Stimulated activated CD8-positive, alpha-beta memory T cell treated with anti-CD3 and anti-CD28 coated beads, Interleukin-15, amount 100 ng/mL, for 4 hours (primary cell): ENCODE measurements around the gene BMI1.
"Not testable (repeated sequence)": the region's sequence is repeated elsewhere in the genome, so short reads cannot be mapped to it uniquely, and the experiment has no call there.

Experiments used
- DNase-seq, 2 donors: peaks; one replicate each; pipeline ENCODE4 v3.0.0-alpha.2; 2020; ENCODE audit warnings: low read depth in 2 of 2

The BMI1 gene

DNA sequence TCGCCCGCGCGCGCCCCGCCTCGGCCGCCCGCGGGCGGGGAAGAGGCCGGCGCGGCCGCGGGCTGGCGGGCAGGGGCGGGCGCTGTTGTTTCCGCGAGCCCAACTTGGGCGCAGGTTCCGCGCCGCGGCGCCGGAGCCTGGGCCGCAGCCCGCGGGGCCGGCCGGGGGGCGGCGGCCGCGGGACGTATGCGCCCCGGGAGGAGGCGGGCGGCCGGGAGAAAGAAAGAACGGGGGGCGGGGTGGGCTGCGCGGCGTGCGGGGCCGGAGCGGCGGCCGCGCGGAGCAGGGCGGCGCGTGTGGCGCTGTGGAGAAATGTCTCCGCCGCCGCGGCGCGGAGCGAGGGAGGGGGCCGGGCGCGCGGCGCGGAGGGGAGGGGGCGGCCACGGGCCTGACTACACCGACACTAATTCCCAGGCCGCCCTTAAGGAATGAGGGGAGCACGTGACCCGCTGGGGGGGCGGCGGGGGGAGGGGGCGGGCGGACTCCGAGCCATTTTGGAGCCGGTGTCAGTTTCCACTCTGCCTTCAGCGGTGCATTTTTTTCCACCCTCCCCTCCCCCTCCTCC lies at the start of gene BMI1:
Gene BMI1 (plus strand): TSS at position 509 of the 565 bp plus-strand sequence. CDS start 5,351 bp downstream, outside the sequence.
- DNase-seq, result no peak

DNA sequence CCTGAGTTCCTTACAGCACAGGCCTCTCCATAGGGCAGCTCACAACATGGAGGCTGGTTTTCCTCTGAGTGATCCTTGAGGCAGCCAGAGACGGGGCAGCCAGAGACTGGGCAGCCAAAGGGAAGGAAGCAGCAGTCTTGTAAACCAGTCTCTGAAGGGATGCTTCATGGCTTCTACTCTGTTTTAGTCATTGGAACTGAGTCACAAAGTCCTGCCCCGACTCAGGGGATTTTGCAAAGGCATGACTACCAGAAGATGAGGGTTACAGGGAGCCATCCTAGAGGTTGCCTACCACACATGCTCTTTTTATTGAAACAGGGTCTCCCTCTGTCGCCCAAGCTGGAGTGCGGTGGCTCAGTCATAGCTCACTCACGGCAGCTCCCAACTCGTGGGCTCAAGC lies 49.1 kb upstream of the BMI1 start:
- no peak for DNase-seq

DNA sequence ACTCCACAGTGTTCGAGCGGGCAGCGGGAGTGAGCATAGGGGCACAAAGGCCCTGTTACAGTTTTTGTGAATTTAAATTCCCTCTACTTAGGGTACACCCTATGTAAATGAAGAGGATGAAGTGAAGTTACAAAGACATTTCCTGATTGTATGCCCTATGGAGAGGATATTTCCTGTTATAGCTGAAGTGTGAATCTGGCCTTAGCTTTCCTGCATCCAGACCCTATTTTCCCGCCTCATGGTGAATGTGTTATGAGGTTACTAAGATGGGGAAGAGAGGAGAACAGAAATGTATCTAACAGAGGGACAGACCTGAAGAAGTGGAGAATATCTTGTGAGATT lies 42.5 kb upstream of the BMI1 start:
- DNase-seq, result no peak

DNA sequence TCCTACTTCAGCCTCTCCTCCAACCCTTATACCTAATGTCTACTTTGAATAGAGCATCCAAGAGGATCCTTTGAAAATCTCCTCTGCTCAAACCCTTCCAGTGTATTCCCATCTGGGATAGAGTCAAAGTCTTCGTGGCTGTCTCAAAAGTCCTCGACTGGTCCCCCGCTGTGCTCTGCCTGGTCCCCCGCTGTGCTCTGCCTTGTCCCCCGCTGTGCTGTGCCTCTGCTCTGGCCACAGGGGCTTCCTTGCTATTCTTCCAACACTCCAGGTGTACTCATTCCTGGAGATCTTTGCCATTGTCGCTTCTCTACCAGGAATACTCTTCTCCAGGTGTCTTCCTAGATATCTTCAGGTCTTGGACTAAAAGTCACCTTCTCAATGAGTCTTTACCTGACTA lies 40.8 kb upstream of the BMI1 start:
- DNase-seq, result no peak

DNA sequence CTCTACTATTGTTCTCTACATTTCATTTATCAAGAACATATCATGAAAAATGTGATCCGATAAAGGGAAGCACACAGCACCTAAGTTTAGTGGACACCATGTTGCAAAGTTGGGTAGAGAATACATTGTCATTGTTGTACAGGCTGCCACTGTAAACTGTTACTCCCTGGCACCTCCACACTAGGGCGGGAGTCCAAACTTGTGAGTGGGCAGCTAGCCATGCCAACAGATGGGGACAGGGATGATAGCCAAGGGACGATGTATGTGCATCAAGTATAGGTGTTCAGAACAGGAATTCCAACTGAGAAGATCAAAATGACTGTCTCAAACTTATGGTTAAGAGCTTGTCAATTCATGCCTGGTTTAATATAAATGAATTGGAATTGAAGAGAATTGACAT lies 35.8 kb upstream of the BMI1 start:
- no peak for DNase-seq

DNA sequence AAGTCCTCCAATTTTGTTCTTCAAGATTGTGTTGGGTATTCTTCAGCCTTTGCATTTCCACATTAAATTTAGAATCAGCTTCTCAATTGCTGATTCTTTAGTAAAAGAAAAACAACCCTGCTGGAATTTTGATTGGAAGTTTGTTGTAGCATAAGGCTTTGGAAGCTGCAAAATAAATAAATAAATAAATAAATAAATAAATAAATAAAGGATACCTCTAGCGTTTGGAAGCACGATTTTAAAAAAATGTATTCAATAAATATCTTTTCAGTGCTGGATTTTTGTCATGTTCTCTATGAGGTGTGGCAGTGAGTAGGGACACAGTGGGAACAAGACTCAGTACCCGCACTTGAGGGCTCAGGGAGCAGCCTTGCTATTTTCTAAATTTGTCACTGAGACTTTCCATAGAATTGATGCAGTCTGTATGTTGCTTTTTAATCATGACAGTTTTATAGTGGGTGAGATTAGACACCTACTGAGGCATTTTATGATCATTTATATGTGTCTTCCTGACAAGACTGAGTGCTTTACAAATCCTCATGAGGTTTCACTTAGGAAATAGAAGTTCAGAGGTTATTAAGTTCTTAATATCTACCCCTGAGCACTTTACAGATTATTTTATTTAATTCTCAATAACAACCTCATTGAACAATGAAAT lies 27.0 kb upstream of the BMI1 start:
- no peak for DNase-seq

DNA sequence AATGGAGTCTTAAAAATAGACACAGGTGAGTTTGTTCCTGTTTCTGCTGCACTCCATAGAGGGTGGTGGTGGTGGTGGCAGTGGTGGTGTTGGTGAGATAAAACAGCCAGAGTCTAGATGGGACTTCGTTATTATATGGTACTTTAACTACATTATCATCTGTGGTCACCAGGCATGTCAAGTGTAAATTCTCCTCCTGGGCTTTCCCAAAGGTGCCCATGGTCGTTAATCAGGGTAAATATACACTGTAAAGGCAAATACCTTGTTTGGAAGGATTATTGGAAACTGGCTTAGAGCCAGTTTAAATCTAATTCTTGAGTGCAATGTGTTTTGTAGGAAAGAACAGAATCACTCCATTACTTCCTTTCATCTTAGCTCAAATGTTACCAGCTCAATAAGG lies 26.2 kb upstream of the BMI1 start:
- DNase-seq, result no peak

DNA sequence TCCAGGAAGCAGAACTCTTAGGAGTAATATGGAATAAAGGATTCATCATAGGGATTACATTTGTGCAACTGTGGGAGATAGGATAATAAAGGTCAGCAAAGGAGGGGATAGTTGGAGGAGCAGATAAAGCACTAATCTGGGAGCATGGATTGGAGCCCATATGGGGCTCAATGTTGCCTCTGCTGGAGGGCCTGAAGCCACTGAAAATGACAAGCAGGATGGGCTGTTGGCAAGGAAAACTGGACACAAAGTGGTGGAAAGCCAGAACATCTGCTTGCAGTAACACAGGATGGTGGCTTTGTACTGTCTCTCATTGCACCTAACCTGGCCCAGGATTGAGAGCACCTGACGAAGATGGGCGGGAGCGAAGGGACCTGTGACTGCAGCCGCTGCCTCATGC lies 19.7 kb upstream of the BMI1 start:
- DNase-seq, result no peak

DNA sequence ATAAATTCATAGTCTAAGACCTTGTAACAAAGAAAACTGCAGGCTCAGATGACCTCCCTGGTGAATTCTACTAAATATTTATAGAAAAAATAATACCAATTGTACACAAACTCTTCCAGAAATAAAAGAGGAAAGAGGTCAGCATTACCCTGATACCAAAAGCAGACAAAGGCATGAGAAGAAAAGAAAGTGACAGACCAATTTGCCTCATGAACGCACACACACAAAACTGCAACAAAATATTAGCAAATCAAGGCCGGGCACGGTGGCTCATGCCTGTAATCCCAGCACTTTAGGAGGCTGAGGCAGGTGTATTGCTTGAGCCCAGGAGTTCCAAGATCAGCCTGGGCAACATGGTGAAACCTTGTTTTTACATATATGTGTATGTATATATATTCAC lies 17.4 kb upstream of the BMI1 start:
- DNase-seq, result no peak

DNA sequence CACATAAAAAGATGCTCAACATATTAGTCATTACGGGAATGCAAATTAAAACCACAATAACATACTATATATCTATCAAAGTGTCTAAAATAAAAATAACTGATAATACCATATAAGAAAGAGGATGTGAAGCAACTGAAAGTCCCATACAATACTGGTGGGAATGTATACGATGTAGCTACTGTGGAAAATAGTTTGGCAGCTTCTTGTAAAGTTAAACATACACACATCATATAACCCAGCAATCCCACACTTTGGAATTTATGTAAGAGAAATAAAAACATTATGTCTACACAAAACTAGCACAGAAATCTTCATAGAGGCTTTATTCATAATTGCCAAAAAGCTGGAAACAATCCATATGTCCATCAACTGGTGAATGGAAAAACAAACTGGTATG lies 15.2 kb upstream of the BMI1 start:
- DNase-seq, result no peak

DNA sequence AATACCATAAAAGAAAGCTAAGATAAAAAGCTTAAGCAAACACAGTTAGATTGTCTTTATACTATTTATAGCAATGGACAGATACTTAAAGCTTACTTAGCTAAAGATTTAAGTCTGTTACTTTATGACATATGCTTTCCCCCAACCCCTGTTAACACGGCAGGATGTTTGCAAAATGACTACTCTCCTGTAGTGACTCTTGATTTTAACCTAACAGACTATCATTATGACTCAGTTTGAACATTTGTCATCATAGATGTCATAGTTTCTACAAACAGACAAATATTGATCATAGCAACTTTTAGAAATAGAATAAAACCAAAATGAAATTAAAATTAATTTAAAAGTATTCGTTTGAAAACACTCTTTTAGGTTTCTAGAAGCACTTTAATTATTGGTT lies 12.5 kb upstream of the BMI1 start:
- no peak for DNase-seq

DNA sequence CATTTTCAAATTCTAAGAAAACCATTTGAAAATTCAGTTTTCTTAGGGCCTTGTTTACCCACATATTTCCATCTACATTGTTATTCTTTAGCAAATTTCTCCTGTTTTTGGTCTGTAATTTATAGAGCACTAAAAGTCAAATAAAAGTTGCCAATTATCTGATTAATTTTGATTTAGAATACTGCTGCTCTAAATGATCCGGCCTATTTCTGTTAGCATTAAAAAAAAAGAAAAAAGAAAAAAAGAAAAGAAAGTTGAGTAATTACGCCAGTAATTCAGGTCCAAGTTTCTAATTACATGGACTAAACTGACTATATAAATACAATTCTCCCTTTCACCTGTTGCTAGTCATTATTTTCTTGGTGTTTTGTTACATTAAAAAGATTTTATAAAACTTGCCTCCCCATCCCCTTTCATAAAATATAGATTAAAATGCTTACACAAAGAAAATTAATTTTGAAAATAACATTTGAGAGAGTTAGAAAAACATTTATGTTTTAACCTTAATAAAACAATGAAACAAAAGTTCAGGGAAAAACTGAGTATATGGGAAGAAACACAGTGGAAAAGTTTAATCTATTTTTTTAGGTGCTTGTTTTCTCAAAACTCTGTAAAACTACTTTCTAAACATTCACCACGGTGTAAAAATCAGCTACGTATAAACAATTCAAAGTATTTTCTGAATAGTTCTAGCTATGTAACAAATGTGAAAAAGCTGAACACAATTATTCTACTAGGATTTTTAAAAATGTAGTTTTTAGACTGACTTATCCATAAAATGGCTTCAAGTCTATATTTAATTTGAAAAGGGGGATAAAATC lies 11.5 kb upstream of the BMI1 start:
- DNase-seq, result no peak

DNA sequence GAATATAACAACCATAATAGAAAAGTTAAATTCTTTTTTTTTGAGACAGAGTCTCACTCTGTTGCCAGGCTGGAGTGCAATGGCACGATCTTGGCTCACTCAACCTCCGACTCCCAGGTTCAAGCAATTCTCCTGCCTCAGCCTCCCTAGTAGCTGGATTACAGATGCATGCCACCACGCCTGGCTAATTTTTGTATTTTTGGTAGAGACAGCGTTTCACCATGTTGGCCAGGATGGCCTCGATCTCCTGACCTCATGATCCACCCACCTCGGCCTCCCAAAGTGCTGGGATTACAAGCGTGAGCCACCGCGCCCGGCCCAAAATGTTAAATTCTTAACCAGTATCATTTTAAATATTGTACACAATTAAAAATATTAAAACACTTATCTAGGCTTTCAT lies 10.9 kb upstream of the BMI1 start:
- DNase-seq, result not testable (repeated sequence)

DNA sequence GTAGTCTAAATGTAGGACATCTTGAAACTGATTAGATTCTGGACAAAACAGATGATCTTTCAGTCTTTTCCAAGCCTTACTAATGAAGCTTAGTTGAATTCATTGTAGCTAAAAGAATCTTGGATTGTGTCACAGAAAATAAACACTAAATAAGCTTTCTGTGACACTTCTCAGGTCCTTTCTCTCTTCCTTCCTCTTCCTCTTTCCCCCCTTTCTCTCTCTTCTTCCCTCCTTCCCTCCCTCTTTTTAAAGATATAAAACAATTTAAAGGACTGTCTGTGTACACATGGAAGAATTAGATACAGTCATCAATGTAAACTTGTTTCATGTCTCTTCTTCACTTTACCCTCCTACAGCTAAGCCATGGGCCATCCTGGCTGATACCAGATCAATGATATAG lies 10.0 kb upstream of the BMI1 start:
- DNase-seq, result no peak

DNA sequence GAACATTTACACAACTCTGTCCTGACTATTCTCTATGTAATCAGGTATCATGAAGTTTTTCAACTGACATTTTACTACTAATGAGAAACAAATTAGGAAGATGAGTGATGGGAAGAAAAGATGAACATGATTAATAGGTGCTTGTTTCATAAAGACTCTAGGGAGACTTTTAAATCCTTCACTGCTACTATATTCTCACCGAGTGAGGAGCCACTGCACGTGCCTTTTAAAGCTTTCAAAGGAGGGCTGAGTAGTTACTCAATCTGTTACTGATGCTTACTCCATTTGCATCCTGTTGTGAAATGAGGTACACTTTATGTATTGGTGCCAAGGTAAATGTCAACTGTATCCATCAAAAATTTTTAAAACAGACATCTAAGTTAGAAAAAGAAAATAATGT lies 6.0 kb upstream of the BMI1 start:
- DNase-seq, result no peak

DNA sequence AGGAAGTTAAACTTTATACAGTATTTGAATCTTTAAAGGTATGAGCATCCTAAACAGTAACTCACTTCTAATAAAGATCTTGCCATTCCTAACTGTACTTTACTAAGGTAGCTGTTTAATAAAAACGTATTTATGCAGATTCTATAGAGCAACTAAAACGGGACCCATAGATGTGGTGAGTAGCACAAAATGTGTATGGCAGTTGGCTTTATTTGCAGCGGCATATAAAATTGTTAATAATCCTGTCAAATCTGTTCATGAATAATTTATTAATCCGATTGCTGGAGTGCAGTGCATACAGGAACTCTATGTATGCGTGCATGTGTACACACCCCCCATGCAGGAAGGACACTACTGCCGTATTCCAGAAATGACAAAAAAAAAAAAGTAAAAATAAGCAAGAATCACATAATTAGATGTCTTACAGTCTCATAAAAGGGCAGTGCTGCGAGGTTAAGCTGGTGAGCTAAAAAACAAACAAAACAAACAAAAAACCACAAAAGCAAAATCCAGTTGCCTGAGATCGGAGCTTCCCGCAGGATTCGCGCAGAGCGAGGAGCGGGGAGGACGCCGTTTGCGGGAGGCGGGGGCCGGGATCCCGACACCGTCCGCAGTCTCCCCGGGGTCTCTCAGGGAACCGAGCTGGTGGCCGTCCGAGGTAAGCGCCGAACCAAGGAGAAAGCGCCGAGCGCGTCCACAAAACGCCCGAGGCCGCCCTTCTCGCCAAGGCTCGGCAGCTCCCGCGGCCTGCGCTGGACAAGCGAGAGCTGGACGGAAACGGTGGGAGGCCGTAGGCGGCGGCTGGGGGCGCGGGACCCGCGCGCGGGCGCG lies 5.2 kb upstream of the BMI1 start:
- DNase-seq, result no peak

DNA sequence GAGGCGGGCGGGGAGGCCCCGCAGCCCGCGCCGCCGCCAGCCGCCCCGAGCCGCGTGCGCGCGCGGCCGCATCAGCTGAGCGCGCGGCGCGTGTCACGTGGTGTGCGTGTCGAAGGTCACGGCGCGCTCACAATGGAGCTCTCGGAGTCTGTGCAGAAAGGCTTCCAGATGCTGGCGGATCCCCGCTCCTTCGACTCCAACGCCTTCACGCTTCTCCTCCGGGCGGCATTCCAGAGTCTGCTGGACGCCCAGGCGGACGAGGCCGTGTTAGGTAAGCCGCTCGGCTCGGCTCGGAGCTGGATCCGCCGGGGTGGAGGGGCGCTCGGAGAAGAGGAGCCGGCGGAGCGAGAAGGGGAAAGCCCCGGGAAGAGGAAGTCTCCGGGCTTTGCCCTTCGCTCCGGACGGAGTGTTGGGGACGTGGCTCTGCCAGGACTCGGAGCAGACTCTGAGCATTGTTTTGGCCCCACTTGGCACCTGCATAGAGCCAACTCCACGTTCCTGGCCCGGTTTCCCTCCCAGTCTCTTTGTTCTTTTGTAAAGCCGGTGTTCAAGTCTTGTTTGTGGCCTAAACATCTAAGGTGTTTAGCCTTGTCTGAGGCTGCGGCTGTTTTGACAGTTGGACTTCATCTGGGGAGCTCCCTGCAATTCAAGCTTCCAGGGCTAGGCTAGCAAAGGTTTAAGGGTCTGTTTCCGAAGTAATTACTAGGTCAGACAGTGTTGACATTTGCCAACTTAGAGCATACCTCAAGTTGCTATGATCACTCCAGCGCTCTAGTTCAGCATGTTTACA lies 4.4 kb upstream of the BMI1 start, which contains the start of gene COMMD3:
Gene COMMD3 (plus strand): TSS at position 103 of the 790 bp plus-strand sequence. CDS start 30 bp downstream, at position 133.
- peak in 1 of 2 donors; percentile 53 for DNase-seq

DNA sequence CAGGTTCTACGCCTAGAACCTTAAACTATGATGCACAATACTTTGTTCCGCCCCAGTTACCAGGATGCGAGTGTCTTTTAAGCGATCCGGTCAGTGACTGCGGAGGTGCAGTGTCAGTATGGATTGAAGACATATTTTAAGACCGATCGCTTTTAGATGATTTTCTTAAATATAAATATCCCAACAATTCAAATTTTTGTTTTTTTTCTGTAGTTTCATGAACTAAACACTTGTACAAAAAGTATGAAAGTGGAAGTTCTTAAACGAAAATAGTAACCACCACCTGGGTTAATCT lies 3.9 kb upstream of the BMI1 start:
- DNase-seq, result no peak

DNA sequence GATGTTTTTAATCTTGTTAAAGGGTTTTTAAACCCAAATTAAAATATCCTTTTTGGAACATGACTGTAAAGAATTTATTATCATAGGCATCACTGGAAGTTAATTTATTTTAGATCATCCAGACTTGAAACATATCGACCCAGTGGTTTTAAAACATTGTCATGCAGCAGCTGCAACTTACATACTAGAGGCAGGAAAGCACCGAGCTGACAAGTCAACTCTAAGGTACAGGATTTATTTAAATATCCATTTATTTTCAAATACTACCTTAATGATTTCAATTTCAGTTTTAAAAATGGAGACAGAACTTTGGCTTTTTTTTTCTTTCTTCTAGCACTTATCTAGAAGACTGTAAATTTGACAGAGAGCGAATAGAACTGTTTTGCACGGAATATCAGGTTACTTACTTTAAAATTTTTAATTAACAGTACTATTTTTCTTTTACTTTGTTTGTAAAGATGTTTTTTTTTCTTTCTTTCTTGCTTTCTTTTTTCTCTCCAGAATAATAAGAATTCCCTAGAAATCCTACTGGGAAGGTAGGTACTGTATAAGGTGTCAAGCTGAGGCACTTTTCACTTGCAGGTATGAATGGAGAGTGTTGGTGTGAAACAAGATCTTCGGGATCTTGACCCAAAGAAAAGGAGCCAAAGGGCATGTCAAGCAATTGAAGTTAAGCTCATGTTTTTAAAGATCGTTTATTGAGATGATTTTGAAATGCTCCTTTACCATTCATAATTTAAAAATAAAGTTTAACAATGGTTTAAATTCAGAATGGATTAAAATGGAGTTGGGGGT lies 2.9 kb upstream of the BMI1 start:
- no peak for DNase-seq

DNA sequence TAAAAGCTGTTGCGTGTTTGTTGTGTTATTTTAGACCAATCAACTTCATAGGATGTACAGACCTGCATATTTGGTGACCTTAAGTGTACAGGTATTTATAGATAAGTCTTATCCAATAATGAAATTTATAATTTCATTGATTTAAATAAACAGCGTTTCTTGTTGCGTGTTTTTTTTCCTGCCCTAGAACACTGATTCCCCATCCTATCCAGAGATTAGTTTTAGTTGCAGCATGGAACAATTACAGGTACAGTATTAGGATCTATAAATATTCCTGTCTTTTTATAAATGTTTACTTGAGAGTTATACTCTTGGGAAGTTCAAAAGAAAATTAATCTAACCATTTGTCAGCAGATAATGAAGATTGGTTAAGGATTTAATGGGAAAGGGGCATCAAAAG lies 2.1 kb upstream of the BMI1 start:
- DNase-seq, result no peak

DNA sequence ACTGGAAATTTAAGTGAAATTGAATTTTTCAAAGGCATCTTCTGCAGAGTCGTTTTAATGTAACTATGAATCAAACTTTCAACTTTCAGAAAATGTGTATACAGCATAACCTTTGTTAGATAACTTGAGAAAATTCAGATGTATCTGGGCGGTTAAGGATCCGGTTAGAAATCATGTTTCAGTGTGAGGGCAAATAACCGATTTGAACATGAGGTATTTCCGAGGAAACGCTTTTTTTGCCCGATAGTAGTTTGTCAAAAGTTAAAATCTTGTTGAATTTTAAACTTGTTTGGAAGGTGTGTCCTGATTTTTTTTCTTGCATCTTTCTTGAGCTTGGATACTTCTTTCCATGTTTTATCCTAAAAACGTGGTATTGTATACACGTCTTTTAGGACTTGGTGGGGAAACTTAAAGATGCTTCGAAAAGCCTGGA lies 1.3 kb upstream of the BMI1 start:
- no peak for DNase-seq
